NB4 (cell line): ENCODE data around the gene UFD1.

Experiments used
- POLR2A ChIP-seq: IDR thresholded peaks from 2 replicates; pipeline ENCODE4 v1.6.1; 2011; ENCODE audit warnings: mild to moderate bottlenecking; ENCODE audit not compliant: insufficient read length; ENCODE audit errors: extremely low read depth
- TF ChIP-seq, protein P1 (sequence below): IDR thresholded peaks from one replicate; pipeline ENCODE4 v1.5.1; 2012; ENCODE audit warnings: low read depth, low read length
- TF ChIP-seq, protein P2 (sequence below): IDR thresholded peaks from 2 replicates; pipeline ENCODE4 v1.6.1; 2011; ENCODE audit warnings: low read depth, low read length

DNA sequence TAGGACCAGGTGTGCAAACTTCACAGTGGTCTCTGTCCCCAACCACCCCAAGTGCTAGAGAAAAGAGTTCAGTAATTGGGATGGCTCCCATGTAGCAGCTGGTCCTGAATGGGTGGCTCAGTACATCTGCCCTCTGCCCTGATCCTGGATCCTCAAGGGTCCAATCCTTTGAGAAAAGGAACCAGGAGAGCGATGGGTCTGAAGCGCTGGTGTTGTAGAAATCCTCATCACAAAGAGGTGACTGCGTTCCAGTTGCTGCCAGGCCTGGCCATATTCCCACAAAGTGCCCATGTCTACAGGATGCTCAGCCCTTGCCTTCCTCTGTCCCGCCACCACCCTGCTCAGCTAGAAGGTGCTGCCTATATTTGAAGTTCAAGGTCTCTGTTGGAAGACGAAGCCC, 25.3 kb downstream of the UFD1 start:
- TF ChIP-seq, protein P1, sequence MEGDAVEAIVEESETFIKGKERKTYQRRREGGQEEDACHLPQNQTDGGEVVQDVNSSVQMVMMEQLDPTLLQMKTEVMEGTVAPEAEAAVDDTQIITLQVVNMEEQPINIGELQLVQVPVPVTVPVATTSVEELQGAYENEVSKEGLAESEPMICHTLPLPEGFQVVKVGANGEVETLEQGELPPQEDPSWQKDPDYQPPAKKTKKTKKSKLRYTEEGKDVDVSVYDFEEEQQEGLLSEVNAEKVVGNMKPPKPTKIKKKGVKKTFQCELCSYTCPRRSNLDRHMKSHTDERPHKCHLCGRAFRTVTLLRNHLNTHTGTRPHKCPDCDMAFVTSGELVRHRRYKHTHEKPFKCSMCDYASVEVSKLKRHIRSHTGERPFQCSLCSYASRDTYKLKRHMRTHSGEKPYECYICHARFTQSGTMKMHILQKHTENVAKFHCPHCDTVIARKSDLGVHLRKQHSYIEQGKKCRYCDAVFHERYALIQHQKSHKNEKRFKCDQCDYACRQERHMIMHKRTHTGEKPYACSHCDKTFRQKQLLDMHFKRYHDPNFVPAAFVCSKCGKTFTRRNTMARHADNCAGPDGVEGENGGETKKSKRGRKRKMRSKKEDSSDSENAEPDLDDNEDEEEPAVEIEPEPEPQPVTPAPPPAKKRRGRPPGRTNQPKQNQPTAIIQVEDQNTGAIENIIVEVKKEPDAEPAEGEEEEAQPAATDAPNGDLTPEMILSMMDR: no peak
- TF ChIP-seq POLR2A: no peak
- TF ChIP-seq, protein P2, sequence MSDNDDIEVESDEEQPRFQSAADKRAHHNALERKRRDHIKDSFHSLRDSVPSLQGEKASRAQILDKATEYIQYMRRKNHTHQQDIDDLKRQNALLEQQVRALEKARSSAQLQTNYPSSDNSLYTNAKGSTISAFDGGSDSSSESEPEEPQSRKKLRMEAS: no peak
